ENCODE measurements around the gene CDKN1C. TPM values are rescaled to one million over a fixed set of nuclear protein-coding genes. Genes with fewer than 3 reads are reported as not detected.

Gene CDKN1C
- total RNA-seq, 1 donor from 2014 or later = 18.1 TPM

DNA sequence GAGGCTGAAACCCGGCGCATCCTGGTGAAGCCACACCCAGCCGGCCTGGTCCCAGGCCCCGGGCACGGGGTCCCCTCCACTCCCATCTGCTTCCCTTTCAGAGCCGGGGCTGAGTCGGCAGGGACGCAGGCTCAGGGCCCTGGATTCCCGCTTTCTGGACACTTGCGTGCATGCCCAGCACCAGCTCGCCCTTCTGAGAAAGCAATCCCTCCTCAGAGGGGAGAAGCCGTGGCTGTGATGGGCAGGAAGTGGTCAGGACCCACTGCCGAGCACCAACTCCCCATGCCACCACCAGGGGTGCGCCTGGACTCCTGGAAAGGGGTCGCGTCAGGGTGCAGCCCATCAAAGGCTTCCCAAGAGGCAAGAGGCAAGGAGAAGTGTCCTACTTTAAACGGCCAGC is 15.1 kb downstream of the CDKN1C start:
- DNase-seq (ENCODE audit: low spot score in 2 of 2) = no peak
- TF ChIP-seq, protein P1, sequence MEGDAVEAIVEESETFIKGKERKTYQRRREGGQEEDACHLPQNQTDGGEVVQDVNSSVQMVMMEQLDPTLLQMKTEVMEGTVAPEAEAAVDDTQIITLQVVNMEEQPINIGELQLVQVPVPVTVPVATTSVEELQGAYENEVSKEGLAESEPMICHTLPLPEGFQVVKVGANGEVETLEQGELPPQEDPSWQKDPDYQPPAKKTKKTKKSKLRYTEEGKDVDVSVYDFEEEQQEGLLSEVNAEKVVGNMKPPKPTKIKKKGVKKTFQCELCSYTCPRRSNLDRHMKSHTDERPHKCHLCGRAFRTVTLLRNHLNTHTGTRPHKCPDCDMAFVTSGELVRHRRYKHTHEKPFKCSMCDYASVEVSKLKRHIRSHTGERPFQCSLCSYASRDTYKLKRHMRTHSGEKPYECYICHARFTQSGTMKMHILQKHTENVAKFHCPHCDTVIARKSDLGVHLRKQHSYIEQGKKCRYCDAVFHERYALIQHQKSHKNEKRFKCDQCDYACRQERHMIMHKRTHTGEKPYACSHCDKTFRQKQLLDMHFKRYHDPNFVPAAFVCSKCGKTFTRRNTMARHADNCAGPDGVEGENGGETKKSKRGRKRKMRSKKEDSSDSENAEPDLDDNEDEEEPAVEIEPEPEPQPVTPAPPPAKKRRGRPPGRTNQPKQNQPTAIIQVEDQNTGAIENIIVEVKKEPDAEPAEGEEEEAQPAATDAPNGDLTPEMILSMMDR (IDR thresholded peaks at IDR 0.05) = no peak
- no peaks in the 10 kb centered on the region for H3K9me3 ChIP-seq
- no peaks in the 10 kb centered on the region for H3K27me3 ChIP-seq
- intact Hi-C loops (cut with DNase I) = no loop called here
- no peak overlapping the region for H3K4me3 ChIP-seq
- H3K4me1 ChIP-seq = no peaks in the 10 kb centered on the region
- H3K27ac ChIP-seq = no peak overlapping the region
- H3K36me3 ChIP-seq = peaks cover 0 to 1% of the 10 kb centered on the region in 2 donors

DNA sequence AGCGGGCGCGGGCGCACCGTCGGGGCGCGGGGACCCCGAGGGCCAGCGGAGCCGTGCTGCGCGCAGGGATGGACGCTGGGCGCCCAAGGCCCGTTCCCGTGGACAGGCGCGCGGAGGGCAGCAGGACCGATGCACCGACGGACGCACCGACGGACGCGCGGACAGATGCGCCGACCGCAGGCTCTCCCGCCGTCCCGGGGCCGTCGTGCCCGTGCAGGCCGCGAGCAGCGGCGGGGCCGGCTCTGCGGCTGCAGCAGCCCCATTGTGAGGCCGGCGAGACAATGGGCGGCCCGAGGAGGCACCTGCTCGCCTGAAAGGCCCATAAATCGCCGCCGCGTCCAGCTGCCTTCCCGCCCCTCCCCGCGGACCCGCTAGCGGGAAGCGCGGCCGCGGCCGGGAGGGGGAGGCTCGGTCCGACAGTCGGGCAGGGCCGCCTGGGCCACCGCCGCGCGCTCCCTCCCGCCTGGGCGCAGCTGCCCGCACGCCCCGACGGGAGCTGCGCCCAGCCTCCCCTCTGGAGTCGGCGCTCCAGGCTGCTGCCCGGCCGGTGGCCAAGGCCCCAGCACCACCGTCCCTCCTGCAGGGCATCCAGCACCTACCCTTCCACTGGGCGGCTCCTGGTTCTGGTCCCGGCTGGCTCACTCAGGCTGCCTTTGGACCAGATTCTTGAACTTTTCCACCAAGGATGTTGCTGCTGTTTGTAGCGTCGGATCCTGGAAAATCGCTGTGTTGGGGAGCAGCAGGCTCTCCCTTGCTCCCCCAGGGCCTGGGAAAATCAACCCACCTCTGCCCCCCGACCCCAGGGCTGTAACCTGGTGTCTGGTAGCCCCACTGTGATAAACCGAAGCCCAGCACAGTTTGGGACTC is 15.8 kb downstream of the CDKN1C start:
- Histone ChIP-seq H3K27me3 (no peaks in the 10 kb centered on the region), H3K4me1 (no peaks in the 10 kb centered on the region), H3K9me3 (no peaks in the 10 kb centered on the region), H3K36me3 (no peaks in the 10 kb centered on the region), H3K27ac (no peak overlapping the region), H3K4me3 (no peak overlapping the region)
- no peak for DNase-seq (ENCODE audit: low spot score in 2 of 2)
- TF ChIP-seq, protein P1 (IDR thresholded peaks at IDR 0.05) = no peak
- intact Hi-C loops (cut with DNase I) = no loop called here

DNA sequence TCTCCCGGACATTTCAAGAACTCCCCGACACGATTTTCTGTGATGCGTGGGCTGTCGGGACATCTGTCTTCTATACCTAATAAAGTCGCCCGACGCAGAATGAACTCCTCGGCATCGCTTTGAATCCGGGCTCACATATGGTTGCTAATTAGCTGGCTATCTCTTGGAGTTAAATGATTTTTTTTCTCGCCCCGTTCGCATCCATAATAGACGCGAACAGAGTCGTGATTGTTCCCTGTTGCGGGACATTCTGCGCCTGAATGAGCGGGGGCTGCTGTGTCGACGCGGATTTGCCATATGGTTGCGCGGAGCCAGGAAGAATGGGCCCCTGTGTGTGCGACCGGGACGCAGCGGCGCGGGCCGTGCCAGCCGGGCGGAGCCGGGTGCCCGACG is 16.4 kb downstream of the CDKN1C start:
- intact Hi-C loops (cut with DNase I) = no loop called here
- no peak for DNase-seq (ENCODE audit: low spot score in 2 of 2)
- TF ChIP-seq, protein P1 (IDR thresholded peaks at IDR 0.05) = no peak
- Histone ChIP-seq H3K9me3 (no peaks in the 10 kb centered on the region), H3K36me3 (no peaks in the 10 kb centered on the region), H3K27me3 (no peaks in the 10 kb centered on the region), H3K4me1 (no peaks in the 10 kb centered on the region), H3K27ac (no peak overlapping the region), H3K4me3 (no peak overlapping the region)

DNA sequence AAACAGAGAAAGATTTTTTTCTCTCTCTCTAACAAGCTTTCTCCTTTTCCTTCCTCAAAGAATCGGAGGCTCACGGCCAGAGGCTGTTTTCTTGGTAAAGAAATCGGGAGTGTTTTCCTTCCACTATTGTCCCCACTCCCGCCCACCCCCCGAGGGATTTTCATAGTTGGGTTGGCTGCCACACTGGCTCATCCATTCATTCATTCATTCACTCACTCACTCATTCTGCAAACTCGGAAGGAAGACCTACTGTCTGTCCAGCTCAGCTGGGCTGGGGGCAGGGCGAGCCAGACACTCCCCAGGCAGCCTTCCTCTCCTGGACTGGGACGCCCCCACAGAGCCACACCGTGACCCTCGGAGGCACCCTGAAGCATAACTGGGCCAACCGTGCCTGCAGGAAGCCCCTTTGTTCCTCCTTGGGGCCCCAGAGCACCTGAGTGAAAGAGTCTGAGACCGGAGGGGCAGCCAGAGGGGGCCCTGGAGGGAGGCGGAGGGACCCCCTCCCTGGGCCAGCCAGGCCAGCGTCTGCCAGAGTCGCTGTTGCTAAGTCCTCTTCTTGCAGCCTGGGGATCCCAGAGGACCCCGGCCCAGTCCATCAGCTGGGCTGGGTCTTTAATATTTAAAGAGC is 17.0 kb downstream of the CDKN1C start:
- H3K9me3 ChIP-seq = no peaks in the 10 kb centered on the region
- no peak overlapping the region for H3K4me3 ChIP-seq
- H3K4me1 ChIP-seq = no peaks in the 10 kb centered on the region
- no peak for DNase-seq (ENCODE audit: low spot score in 2 of 2)
- H3K27me3 ChIP-seq = no peaks in the 10 kb centered on the region
- intact Hi-C loops (cut with DNase I) = no loop called here
- no peaks in the 10 kb centered on the region for H3K36me3 ChIP-seq
- no peak overlapping the region for H3K27ac ChIP-seq
- TF ChIP-seq, protein P1 (IDR thresholded peaks at IDR 0.05) = no peak

DNA sequence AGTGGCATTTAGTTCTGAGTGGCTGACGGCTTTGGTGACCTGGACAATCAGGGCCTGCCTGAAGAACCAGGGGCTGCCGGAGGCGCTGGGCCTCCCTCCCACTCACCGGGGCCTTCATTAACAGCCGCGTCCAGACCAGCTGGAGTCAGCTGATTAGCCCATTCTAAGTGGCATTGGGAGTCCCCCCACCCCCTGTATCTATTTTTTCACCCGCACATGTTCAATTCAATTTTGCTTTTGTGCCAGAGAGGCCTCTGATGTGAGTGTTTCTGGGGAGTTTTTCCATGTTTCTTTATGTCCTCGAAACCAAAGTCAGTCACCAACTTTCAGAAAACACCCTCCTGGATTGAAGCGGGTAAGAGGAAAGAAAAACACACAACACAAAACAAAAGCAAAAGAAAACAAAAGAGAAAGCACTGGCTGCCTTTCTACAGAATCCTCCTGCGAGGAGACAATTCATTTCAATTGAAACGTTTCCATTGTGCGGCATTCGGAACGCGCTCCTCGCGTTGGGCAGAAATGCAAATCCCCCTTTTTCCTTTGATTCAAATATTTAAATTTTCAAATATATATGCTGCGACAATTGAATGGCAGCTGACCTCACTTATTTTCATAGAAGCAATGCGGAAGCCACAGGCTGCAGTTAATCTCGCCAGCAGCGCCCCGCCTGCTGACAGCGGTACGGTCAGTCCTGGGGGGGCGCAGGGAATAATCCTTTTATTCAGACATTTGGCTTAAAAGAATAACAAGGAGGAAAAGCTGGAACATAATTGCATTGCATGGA is 17.7 kb downstream of the CDKN1C start:
- Histone ChIP-seq H3K9me3 (no peaks in the 10 kb centered on the region), H3K36me3 (no peaks in the 10 kb centered on the region), H3K4me1 (no peaks in the 10 kb centered on the region), H3K27me3 (no peaks in the 10 kb centered on the region), H3K27ac (no peak overlapping the region), H3K4me3 (no peak overlapping the region)
- DNase-seq (ENCODE audit: low spot score in 2 of 2) = no peak
- intact Hi-C loops (cut with DNase I) = no loop called here
- TF ChIP-seq, protein P1 (IDR thresholded peaks at IDR 0.05) = no peak
